ENCODE measurements around the gene SLC1A4.
"Not testable (repeated sequence)": the region's sequence is repeated elsewhere in the genome, so short reads cannot be mapped to it uniquely, and the experiment has no call there.

The SLC1A4 gene

DNA sequence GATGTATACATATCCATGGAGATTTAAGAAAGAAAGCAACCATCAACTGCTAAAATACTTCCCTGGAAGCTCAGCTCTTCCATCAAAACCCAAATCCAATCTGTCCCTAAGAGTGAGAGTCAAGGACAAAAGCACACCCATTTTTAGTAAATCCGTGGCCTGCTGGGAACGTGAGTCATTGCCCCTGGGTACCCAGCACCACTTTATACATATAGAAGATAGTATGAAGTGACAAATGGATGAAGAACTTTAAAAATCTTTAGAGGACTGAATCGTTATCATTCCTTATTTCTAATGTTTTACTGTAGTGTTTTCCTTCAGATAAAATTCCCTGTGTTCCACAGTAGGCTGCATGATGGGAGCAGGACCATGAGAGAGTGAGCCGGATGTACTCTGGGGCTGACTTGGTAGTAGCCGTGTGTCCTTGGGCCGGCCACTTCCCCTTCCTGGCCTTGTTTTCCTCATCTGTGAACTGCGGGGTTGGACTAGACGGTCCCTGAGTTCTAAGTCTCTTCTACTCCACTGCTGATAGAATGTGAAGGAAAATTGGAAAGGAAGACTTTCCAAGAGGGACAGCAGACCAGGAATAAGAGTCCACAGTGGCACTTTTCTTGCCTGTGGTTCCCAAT lies 38.5 kb downstream of the SLC1A4 start:
- DNase-seq: no peak

DNA sequence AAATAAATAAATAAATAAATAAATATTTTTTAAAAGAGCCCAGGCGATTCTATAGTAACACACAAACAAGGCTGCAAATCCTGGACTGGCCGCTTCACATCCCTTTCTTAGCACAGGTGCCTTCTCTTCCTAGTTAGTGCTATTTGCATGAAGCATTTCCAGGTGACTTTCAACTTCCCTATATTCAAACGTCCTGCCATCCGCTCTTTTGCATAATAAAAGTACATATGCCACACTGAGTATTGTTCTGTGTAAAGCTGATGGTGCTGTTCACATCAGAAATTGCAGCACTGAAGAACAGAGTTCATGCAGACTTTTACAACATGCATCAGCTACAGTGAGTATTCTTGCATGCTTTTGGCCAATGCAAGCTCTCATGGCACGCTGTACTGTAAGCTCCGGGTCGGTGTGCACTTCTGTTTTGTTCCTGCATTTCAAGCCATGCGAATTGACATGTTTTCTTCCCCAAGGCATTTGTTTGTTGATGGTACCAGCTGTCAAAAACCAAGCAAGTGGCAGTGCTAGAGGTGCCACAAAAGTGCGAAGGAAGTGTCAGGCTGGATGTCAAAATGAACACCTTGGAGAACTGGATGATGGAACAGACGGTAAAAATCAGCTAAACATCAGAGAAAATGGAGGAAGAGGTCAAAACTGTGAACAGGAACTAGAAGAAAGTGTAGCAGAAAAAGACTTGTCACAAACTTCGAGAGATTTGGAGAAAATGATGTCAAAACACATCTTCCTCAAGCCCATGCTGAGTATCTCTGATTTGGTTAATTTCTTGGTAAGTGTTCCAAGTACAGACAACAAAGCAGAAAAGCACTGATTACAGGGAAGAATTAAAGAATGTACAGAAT lies 41.5 kb downstream of the SLC1A4 start:
- DNase-seq: no peak

DNA sequence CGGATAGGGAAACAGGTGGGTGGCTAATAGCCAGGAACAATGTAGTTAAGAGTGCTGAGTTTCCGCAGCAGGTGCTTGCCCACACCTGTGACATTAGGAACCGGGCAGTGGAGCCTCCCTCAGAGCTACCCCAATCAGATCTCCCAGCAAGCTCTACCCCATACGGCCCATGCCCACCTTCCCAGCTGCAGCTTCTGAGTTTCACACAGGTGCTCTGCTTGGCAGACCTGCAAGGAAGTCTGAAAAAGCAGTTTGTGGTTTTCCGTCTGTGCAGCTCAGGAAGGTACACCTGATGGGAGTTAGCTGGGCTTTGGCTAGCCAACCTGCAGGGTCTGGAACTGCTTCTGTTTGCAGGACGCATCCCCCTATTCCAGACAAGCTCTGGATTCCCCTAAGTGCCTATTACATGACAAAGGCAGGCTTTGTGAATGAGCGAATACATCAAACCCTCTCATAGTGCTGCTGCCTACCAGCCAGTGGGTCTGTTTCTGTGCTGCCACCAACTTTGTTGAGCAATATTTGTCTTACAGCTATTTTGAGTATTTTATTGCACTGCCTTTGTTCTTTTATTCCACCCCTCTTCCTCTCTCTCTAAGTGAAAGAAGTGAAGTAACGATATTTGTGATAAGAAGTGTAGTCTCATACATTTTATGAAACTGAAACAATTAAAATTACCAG lies 42.3 kb downstream of the SLC1A4 start:
- no peak for DNase-seq

DNA sequence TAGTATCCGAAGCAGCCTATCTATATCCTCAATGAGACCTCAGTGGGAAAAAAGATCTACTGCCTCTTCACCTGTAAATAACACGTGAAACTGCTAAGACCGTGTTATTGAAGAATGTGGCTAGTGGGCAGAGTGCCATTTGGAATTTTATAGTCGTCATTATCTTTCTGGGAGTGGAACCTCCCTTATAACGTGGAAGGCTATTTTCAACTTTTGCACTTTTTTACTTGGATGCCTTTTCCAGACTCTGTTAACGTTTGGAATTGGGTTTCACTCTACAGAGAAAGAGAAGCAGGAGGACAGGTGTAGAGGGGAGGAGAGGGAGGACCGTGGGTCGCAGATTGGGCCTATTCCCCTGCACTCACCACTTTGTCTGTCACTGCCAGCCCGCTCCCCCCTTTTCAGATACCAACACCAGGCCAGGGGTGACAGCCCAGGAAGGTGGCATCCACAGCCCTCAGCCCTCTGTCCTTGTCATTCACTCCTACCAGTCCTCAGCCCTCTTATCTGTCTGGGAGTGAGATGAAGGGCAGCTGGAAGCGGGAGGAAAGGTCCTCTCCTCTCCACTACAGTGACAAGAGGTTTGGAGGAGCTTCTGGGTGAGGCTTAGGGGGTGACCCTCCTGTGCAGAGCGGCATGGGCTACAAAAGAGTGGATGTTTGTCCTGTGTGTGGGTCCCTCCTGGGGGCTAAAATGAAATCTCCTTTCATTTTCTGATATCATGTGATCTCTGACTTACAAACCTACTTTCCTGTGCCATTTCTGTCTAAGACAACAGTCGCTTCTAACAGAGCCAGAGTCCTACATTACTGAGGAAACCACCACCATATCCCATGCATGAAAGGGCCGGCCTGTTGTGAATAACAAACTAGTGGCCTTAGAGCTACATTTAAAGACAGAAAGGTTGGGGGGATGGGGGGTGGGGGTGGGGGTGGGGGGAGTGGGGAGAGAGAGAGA lies 43.1 kb downstream of the SLC1A4 start:
- DNase-seq: no peak

DNA sequence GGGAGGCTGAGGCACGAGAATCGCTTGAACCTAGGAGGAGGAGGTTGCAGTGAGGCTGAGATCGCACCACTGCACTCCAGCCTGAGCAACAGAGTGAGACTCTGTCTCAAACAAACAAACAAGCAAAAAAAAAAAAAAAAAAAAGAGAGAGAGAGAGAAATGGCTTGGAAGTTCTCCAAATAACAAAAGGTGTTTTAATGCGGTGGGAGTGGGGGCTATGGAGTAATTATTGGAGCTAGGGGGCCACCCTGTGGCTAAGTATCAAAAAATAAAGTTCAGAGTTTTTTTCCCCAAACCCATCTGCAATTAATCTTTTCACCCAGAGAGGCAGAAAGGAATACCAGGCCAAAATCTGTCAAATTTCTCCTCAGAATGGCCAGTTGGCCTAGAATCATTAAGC lies 44.0 kb downstream of the SLC1A4 start:
- DNase-seq: no peak

DNA sequence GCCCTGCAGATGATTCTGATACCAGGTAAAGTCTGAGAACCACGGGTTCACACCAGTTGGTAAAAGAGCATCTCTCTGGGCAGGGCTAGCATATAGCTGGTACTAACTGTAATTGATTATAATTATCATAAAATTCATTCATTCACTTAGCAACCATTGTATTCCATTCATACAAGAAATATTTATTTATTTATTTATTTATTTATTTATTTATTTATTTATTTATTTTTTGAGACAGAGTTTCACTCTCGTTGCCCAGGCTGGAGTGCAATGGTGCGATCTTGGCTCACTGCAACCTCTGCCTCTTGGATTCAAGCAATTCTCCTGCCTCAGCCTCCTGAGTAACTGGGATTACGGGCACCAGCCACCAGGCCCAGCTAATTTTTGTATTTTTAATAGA lies 44.5 kb downstream of the SLC1A4 start:
- not testable (repeated sequence) for DNase-seq

DNA sequence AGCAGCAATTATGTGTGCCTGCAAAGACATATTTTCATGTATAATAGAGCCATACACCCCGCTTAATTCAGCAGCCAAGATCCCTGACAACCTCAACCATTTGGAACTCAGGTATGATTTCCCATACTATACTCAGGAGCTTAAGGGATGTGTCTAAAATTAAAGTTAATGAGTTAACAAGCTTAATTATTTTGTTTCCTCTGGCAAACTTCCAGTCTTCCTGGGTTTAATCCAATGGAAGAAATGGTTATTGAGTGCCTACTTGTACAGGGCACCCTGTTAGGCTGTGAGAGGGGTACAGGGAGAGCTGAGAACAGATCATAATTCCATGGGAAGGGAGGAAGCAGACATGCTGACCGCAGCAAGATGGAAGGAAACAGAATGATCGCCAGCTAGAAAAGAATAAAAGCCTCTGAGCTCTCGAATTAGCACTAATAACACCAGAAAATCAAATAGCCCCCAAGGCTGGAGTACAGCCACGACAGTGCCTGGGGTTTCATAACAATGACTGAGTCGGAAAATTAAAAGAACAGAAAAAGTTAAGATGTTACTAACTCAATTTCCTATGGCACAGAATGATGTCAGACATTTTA lies 46.2 kb downstream of the SLC1A4 start:
- DNase-seq: no peak

DNA sequence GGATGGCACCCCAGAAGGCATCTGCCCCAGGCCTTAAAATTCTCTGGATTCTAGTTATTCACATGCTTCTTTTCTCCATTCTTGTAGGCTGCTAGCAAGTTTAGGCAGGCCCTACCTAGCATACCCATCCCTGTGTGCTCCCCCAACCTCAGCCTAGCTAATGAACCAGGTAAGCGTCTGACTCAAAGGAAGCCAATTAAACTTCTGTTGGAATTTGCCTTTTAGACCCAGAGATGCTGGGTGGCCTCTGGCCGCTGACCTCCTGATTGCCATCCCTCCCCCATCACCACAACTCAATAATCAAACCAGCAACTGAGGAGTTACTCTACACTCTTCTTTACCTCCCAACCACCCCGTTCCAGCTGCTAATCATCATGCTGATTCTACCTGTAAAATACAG lies 48.0 kb downstream of the SLC1A4 start:
- no peak for DNase-seq

DNA sequence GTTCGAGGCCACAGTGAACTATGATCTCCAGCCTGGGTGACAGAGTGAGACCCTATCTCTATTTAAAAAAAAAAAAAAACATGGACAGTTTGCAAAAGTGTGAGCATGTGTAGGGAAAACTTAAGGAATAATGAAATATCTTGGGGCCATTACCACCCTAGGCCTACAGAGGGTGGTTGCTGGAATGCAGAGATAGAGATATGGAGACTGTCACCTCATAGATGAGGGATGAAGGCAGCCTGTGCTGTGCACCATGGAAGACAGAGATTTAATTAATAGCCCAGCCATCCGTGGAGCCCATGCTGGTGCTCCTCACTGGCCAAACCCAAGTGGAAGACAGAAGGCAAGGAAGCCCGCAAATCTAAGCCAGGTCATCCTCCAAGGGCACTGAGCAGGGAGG lies 50.4 kb downstream of the SLC1A4 start:
- no peak for DNase-seq

DNA sequence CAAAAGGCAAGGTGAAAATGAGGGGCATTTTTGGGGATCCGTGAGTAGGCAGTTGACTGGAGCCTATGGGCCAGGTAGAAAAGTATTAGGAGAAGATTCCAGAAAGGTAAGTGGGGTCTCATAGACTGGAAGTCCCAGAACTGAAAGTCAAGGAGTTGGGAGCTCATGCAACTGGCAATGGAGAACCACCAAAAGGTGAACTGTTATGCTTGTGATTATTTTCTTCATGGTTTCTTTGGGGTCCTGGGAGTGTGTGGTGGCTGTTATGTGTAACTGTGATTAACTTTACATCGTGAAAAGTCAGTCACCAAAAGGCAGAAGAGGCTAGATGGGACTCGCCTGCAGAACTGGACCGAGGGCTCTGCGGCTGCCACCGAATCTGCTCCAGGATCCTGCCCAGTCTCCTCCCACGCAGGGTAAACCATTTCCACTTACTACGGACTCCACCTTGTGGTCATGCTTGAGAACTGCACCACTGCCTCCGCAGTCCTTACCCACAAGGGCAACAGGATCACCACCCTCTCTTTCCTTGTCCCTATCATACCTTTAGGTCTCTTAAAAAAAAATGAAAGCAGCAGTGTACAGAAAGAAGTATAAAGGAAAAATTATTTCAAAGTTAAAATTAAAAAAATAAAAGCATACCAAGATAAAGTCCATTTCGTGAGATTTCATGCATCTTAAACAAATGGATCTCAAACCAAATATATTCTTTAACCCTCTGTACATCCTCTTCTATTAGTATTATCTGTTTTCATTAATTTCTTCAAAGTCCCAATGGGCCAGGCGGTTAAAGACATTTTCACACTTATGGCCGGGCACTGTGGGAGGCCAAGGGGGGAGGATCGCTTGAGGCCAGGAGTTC lies 51.4 kb downstream of the SLC1A4 start:
- DNase-seq: peak; percentile 83

DNA sequence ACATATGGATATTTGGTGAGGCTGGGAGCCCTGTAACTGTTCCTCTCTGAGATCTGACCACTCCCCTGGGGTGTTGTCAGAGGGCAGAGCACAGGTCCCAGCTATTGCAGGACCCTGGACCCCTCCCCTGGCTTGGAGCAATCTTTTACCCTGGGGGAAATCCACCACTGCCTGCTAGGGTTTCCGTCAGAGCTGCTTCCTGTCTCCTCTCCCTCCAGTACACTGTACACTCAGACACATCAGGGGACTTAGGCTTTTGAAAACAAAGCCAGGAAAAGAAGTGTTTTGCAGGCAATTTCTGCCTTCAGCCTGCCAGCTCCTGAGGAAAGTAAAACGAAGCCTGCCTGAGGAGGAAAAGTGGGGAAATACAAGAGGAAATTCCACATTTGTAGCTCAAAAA lies 53.8 kb downstream of the SLC1A4 start:
- DNase-seq: no peak

DNA sequence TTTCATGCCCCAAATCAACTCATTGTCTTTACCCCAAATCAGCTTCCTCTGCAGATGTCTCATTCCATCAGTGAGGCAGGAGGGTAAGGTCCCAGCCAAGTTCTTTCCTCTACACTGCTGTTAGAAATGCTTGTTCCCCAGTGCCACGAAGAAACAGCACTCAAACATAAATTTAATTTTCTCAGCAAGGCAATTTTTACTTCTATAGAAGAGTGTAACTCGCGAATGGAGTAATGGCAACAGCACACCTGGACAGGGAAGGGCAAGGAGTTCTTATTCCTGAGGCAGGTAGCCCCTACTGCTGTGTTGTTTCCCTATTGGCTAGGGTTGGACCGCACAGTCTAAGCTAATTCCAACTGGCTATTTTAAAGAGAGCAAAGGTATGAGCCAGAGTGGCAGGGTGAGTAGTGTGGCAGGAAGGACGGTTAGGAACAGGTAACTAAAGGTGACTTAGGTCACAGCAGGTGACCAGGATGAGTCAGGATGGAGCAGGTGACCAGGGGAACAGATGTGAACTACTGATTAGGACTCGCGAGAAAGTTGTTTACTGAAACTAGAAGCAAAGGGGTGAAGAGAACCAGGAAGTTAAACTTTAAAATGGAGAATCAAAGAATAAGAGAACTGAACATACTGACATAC lies 55.0 kb downstream of the SLC1A4 start:
- DNase-seq: no peak

DNA sequence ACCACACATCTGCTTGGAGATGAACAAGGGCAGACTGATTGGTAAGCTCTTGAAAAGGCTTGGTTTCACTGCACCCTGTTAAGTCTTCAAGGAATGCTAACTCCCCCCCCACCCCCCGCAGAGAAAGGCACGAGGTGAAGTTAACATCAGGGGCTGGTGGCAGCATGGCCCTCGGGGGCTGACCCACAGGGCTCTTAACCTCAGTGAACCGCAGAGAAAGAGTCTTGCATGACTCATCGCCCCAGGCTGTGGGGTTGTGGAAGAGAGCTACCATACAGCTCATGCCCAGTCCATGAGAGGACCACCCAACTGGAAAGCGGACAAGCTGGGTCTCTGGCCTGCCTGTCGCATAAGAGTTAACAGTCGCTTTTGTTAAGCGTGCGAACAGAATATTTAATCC lies 56.5 kb downstream of the SLC1A4 start:
- no peak for DNase-seq

DNA sequence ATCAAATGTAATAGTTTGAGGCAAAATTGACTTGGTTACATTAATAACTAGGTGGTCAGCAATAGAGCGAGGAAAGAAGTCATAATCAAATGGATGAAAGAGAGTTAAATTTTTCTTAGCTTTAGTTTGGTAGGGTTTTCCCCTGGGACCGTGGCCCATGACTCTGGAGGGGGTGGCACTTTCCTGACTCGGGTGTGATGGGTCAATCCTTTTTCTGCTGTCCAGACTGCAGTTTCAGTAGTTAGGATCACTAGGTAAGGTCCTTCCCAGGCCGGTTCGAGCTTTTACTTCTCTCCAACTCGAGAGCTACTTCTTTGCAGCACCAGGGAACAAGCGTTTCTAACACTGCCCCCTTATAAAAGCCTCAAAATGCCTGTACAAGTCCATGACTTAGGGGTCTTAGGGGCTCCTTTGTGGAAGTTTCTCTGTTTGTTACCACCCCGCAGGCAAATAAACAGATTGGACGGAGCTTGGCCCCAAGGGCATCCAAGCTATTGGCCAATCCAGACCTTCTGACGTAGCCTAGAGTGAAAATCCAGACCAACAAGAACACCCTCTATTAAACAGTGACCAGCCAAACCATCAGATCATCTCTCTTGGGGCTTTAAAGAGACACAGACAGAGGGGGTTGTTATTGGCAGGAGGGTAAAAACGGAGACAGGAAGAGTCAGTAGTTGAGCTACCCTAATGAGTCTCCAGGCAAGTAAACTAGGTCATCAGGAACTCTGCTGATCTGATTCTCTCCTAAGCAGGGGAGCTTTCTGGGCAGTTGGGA lies 57.6 kb downstream of the SLC1A4 start:
- DNase-seq: no peak

DNA sequence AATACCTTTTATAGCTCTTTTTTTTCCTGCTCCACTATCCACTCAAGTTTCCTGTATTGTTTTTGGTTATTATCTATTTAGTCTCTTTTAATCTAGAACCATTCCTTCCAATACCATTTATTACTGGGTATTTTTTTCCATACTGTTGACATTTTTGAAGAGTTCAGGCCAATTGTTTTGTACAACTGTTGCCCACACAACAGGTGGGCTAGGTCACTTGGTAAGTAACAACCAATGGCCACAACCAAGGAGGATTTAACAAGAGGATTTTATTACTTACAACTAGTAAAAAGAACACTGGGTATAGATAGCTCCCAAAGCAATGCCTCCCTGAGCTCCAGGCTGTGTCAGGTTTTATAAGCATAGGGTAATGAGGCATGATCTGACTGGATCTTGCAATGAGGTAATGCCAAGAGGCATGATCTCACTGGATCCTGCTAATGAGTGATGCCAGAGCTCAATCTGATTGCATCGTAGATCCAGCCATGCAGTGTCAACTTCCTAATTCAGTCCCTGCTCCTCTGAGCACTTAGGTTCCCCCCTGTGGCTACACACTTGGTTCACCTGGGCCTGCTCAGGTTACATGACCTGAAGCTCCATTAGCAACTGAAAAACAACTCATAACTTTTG lies 59.9 kb downstream of the SLC1A4 start:
- no peak for DNase-seq

DNA sequence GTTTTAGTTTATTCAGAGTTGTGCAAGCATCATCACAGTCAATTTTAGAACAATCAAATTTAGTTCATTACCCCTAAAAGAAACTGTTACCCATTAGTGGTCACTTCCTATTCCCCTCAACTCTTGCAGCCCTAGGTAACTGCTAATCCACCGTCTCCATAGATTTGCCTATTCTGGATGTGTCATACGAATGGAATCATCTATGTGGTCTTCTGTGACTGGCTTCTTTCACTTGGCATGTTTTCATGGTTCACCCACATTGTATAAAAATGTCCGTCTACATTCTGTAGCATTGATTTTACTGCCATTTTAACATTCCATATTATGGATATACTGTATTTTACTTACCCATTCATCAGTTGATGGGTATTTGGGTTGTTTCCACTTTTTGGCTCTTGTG lies 61.7 kb downstream of the SLC1A4 start:
- no peak for DNase-seq

DNA sequence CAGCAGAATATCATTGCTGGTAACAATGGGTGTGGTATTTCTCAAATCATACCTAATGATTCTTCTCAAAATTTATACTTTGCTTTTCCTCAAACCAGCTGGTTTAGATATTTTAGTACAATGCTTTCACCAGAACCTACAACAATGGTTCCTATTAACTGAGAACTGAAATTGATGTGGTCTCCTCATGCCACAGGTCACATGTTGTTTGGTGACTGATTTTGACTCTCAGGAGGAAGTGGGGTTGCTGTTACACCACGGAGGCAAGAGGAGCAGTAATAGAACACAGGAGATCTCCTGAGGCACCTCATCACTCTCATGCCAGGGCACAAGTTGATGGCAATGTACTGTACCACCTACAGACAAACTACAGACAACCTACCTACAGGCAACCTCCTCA lies 64.0 kb downstream of the SLC1A4 start:
- DNase-seq: no peak

DNA sequence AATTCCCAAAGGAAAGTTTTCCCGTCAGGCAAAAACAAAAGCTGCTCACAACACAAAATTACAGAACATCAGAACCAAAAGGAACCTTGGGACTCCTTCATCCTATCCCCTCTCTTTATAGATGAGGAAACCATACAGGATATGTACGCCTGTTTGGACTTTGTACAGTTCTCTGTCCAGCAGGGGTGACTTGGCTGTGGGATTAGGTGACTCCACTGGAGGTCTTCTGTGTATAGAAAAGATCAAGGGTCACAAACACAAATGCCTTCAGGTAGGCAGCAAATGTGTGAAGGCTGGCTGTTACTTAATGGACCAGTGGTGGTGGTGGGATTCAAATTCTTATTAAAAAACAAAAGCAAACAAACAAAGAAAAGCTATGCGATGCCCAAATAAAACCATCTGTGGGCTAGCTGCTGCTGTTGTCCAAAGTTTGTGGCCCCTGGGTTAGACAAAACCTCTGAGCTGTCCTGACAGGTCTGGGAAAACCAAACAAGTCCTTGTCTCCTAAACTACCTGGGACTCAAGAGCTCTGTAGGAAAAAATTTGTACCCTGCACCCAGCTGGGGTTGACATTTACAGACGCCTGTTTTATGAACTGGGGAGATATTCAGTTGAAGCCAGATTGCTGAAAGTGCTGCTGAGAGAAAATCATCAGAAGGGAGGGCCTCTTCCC lies 65.7 kb downstream of the SLC1A4 start:
- no peak for DNase-seq

All from activated CD8-positive, alpha-beta memory T cell treated with anti-CD3 and anti-CD28 coated beads, Interleukin-2, amount 50 U/mL, for 48 hours (primary cell).